Astrocyte (in vitro differentiated cells and primary cell): ENCODE results near the gene SET. TPM values are rescaled to one million over a fixed set of nuclear protein-coding genes. Genes with fewer than 3 reads are reported as not detected.

Source experiments
- DNase-seq: peaks from one replicate; pipeline ENCODE4 v3.0.0-alpha.2; 2010; ENCODE audit warnings: low read depth
- FAIRE-seq: peaks from 2 replicates; lab custom pipeline; 2011; peaks lifted over from hg19 to GRCh38; lab: Jason Lieb, UNC
- H2AFZ ChIP-seq: 2 replicates; pipeline ENCODE4 v1.6.0; 2012; ENCODE audit warnings: low read depth, low read length, inconsistent platforms
- H3K27ac ChIP-seq: 2 replicates; pipeline ENCODE4 v1.5.1; 2011; ENCODE audit warnings: low read depth, low read length, inconsistent platforms
- H3K27me3 ChIP-seq: 2 replicates; pipeline ENCODE4 v1.6.0; 2011; ENCODE audit warnings: low read length, inconsistent platforms; ENCODE audit not compliant: insufficient read depth
- H3K36me3 ChIP-seq: 2 replicates; pipeline ENCODE4 v1.5.1; 2011; ENCODE audit warnings: low read length, inconsistent platforms; ENCODE audit not compliant: insufficient read depth
- H3K4me1 ChIP-seq: 2 replicates; pipeline ENCODE4 v1.5.1; 2011; ENCODE audit warnings: low read length, inconsistent platforms; ENCODE audit not compliant: insufficient read depth
- H3K4me2 ChIP-seq: 2 replicates; pipeline ENCODE4 v1.6.0; 2012; ENCODE audit warnings: low read length, inconsistent platforms
- H3K4me3 ChIP-seq: 2 replicates; pipeline ENCODE4 v1.5.1; 2011; ENCODE audit warnings: low read depth, mild to moderate bottlenecking, low read length, inconsistent platforms; ENCODE audit not compliant: insufficient read depth
- H3K79me2 ChIP-seq: 2 replicates; pipeline ENCODE4 v1.6.0; 2012; ENCODE audit warnings: mild to moderate bottlenecking, low read length, inconsistent platforms; ENCODE audit not compliant: insufficient read depth
- H3K9ac ChIP-seq: 2 replicates; pipeline ENCODE4 v1.6.0; 2012; ENCODE audit warnings: mild to moderate bottlenecking, low read length, inconsistent platforms
- H3K9me3 ChIP-seq: 2 replicates; pipeline ENCODE4 v1.5.1; 2012; ENCODE audit warnings: low read depth, mild to moderate bottlenecking, low read length, inconsistent platforms; ENCODE audit not compliant: insufficient read depth
- H4K20me1 ChIP-seq: 2 replicates; pipeline ENCODE4 v1.6.0; 2012; ENCODE audit warnings: low read length, inconsistent platforms; ENCODE audit not compliant: insufficient read depth
- H3K27ac Mint-ChIP-seq: one replicate; pipeline ENCODE4 v1.8.0; 2021; ENCODE audit warnings: mild to moderate bottlenecking, mixed read lengths; ENCODE audit not compliant: unreplicated experiment
- H3K27me3 Mint-ChIP-seq: one replicate; pipeline ENCODE4 v1.8.0; 2021; ENCODE audit warnings: low read depth, mixed read lengths; ENCODE audit not compliant: unreplicated experiment
- H3K36me3 Mint-ChIP-seq: one replicate; pipeline ENCODE4 v1.8.0; 2021; ENCODE audit warnings: low read depth, mixed read lengths; ENCODE audit not compliant: unreplicated experiment
- H3K4me1 Mint-ChIP-seq: one replicate; pipeline ENCODE4 v1.8.0; 2021; ENCODE audit warnings: low read depth, mixed read lengths; ENCODE audit not compliant: unreplicated experiment
- H3K4me3 Mint-ChIP-seq: one replicate; pipeline ENCODE4 v1.8.0; 2021; ENCODE audit warnings: mild to moderate bottlenecking, moderate library complexity, mixed read lengths; ENCODE audit not compliant: unreplicated experiment
- H3K9me3 Mint-ChIP-seq: one replicate; pipeline ENCODE4 v1.8.0; 2021; ENCODE audit warnings: mild to moderate bottlenecking, mixed read lengths; ENCODE audit not compliant: unreplicated experiment
- CTCF ChIP-seq: IDR thresholded peaks from 2 replicates; pipeline ENCODE4 v1.5.1; 2011; ENCODE audit warnings: low read depth, mild to moderate bottlenecking, inconsistent platforms, low read length, moderate library complexity; ENCODE audit not compliant: insufficient read depth
- EZH2 ChIP-seq: IDR thresholded peaks from 2 replicates; pipeline ENCODE4 v1.6.1; 2012; ENCODE audit warnings: mild to moderate bottlenecking, low read length, inconsistent platforms; ENCODE audit not compliant: insufficient read depth
- total RNA-seq: library from RNA; stranded (reverse); gene quantifications from 2 replicates; pipeline ENCODE4 v1.2.1, GENCODE V29; 2021

The SET gene
- total RNA-seq, 1 donor from 2014 or later, result 397 TPM

GRCh38 chr9:128713941-128714573 is 25.0 kb downstream of the SET start:
- DNase-seq, result no peak
- H3K9me3 Mint-ChIP-seq, result no peaks in the 10 kb centered on the region

GRCh38 chr9:128714586-128715435 is 25.8 kb downstream of the SET start:
- H3K9me3 ChIP-seq, result no peaks in the 10 kb centered on the region
- H3K4me1 Mint-ChIP-seq, result no peaks in the 10 kb centered on the region
- no peak overlapping the region for H3K4me3 ChIP-seq
- H3K9me3 Mint-ChIP-seq, result no peaks in the 10 kb centered on the region
- TF ChIP-seq EZH2 (no peak), CTCF (no peak)
- H3K4me2 ChIP-seq, result no peak overlapping the region
- no peak overlapping the region for H3K4me3 Mint-ChIP-seq
- H3K27ac Mint-ChIP-seq, result no peak overlapping the region
- H3K9ac ChIP-seq, result no peak overlapping the region
- H4K20me1 ChIP-seq, result no peaks in the 10 kb centered on the region
- no peaks in the 10 kb centered on the region for H3K36me3 ChIP-seq
- H3K27ac ChIP-seq, result no peak overlapping the region
- H3K27me3 Mint-ChIP-seq, result peaks cover 1% of the 10 kb centered on the region
- peaks cover 5% of the 10 kb centered on the region for H3K36me3 Mint-ChIP-seq
- no peaks in the 10 kb centered on the region for H3K27me3 ChIP-seq
- FAIRE-seq, result no peak
- no peak for DNase-seq
- no peaks in the 10 kb centered on the region for H3K4me1 ChIP-seq
- no peak overlapping the region for H2AFZ ChIP-seq
- no peaks in the 10 kb centered on the region for H3K79me2 ChIP-seq

More at GRCh38 chr9:128713941-128714573, 25.0 kb downstream of the SET start:
- no peak overlapping the region for H3K4me3 ChIP-seq
- no peaks in the 10 kb centered on the region for H3K36me3 ChIP-seq
- FAIRE-seq, result no peak
- peaks cover 1% of the 10 kb centered on the region for H3K27me3 Mint-ChIP-seq
- H3K79me2 ChIP-seq, result no peaks in the 10 kb centered on the region
- H3K4me1 Mint-ChIP-seq, result no peaks in the 10 kb centered on the region
- no peak overlapping the region for H3K4me2 ChIP-seq
- H3K4me3 Mint-ChIP-seq, result no peak overlapping the region
- TF ChIP-seq EZH2 (no peak), CTCF (no peak)
- H3K9me3 ChIP-seq, result no peaks in the 10 kb centered on the region
- H3K36me3 Mint-ChIP-seq, result peaks cover 5% of the 10 kb centered on the region
- H3K27ac Mint-ChIP-seq, result no peak overlapping the region
- H3K27ac ChIP-seq, result no peak overlapping the region
- no peaks in the 10 kb centered on the region for H4K20me1 ChIP-seq
- H3K4me1 ChIP-seq, result no peaks in the 10 kb centered on the region
- H3K9ac ChIP-seq, result no peak overlapping the region
- H3K27me3 ChIP-seq, result no peaks in the 10 kb centered on the region
- no peak overlapping the region for H2AFZ ChIP-seq

GRCh38 chr9:128715436-128715750 is 26.4 kb downstream of the SET start:
- no peak for DNase-seq
- Histone ChIP-seq H3K4me3 (no peak overlapping the region), H3K27ac (no peak overlapping the region), H3K27me3 (no peaks in the 10 kb centered on the region), H3K9ac (no peak overlapping the region), H3K9me3 (no peaks in the 10 kb centered on the region), H3K79me2 (no peaks in the 10 kb centered on the region), H2AFZ (no peak overlapping the region), H3K36me3 (no peaks in the 10 kb centered on the region), H4K20me1 (no peaks in the 10 kb centered on the region), H3K4me1 (no peaks in the 10 kb centered on the region), H3K4me2 (no peak overlapping the region)
- FAIRE-seq, result no peak
- peaks cover 3% of the 10 kb centered on the region for H3K36me3 Mint-ChIP-seq
- H3K4me3 Mint-ChIP-seq, result no peak overlapping the region
- no peak overlapping the region for H3K27ac Mint-ChIP-seq
- H3K27me3 Mint-ChIP-seq, result peaks cover 1% of the 10 kb centered on the region
- H3K9me3 Mint-ChIP-seq, result no peaks in the 10 kb centered on the region
- TF ChIP-seq CTCF, result no peak
- TF ChIP-seq EZH2, result no peak
- H3K4me1 Mint-ChIP-seq, result no peaks in the 10 kb centered on the region
